Islet of Langerhans (tissue), 1 donor: ENCODE measurements around the gene HOMER3.
A peak's percentile ranks its signal among the peaks of the same experiment; 100 is the strongest.
"Not testable (repeated sequence)": the region's sequence is repeated elsewhere in the genome, so short reads cannot be mapped to it uniquely, and the experiment has no call there.

Source experiments
- FAIRE-seq: peaks from one replicate; lab custom pipeline; 2011; peaks lifted over from hg19 to GRCh38; lab: Jason Lieb, UNC

HOMER3 gene

GRCh38 chr19:18922228-18922985 is 18.6 kb downstream of the HOMER3 start:
- no peak for FAIRE-seq

- no peak for FAIRE-seq
Measured at GRCh38 chr19:18921593-18921992, 19.4 kb downstream of the HOMER3 start.

GRCh38 chr19:18920400-18920799 is 20.6 kb downstream of the HOMER3 start:
- FAIRE-seq = no peak

GRCh38 chr19:18919900-18920214 is 21.2 kb downstream of the HOMER3 start:
- no peak for FAIRE-seq

- FAIRE-seq = peak; percentile 100
Measured at GRCh38 chr19:18919086-18919899, 21.7 kb downstream of the HOMER3 start, which contains the start of the genes COPE and DDX49. Gene COPE, minus strand, starts transcription at chr19:18919387. Its CDS starts 39 bp downstream, at chr19:18919348. Gene DDX49, plus strand, starts transcription at chr19:18919715. Its CDS starts 27 bp downstream, at chr19:18919742.

- not testable (repeated sequence) for FAIRE-seq
Measured at GRCh38 chr19:18917593-18917992, 23.4 kb downstream of the HOMER3 start.

- no peak for FAIRE-seq
Measured at GRCh38 chr19:18915639-18916038, 25.4 kb downstream of the HOMER3 start.

- FAIRE-seq = no peak
Measured at GRCh38 chr19:18913466-18913865, 27.6 kb downstream of the HOMER3 start.

- no peak for FAIRE-seq
Measured at GRCh38 chr19:18912933-18913332, 28.1 kb downstream of the HOMER3 start.

- no peak for FAIRE-seq
Measured at GRCh38 chr19:18910801-18911436, 30.1 kb downstream of the HOMER3 start.

- FAIRE-seq = no peak
Measured at GRCh38 chr19:18910010-18910409, 31.0 kb downstream of the HOMER3 start.

- no peak for FAIRE-seq
Measured at GRCh38 chr19:18908917-18909619, 31.9 kb downstream of the HOMER3 start.

- no peak for FAIRE-seq
Measured at GRCh38 chr19:18906605-18907519, 34.2 kb downstream of the HOMER3 start.

- no peak for FAIRE-seq
Measured at GRCh38 chr19:18905513-18906236, 35.3 kb downstream of the HOMER3 start.

GRCh38 chr19:18905058-18905456 is 36.0 kb downstream of the HOMER3 start:
- FAIRE-seq = no peak

GRCh38 chr19:18904334-18905057 is 36.5 kb downstream of the HOMER3 start:
- no peak for FAIRE-seq

- FAIRE-seq = no peak
Measured at GRCh38 chr19:18903156-18904037, 37.6 kb downstream of the HOMER3 start.

GRCh38 chr19:18902519-18902918 is 38.5 kb downstream of the HOMER3 start:
- FAIRE-seq = not testable (repeated sequence)

GRCh38 chr19:18901491-18901890 is 39.5 kb downstream of the HOMER3 start:
- FAIRE-seq = no peak
